K562 (cell line): ENCODE measurements around the gene DDHD1. TPM values are rescaled to one million over a fixed set of nuclear protein-coding genes. Genes with fewer than 3 reads are reported as not detected.
A peak's percentile ranks its signal among the peaks of the same experiment; 100 is the strongest.

ENCODE experiments used
- ATAC-seq: fragments of 200-7000 bp; cut with Tn5 transposase; 3 replicates; pipeline ENCODE4 v1.9.1; 2020; ENCODE audit warnings: moderate library complexity
- BruUV-seq: library from RNA; stranded (reverse); fragments of 400-500 nt; replicated peaks from 2 replicates; lab custom pipeline; 2021; lab: Mats Ljungman, UMichigan
- CTCF ChIA-PET: fragments of 300-600 bp; formaldehyde crosslinking; extraction: SDS; loops from one replicate; lab custom pipeline; 2021; ENCODE audit warnings: low intra/inter-chr PET ratio; lab: Yijun Ruan, JAX
- POLR2A ChIA-PET: fragments of 300-600, 350-650 bp; sonication (Branson Sonifier 250); formaldehyde crosslinking; extraction: SDS; loops from one replicate; lab custom pipeline; 2021; ENCODE audit warnings: antibody characterized with exemption, inconsistent platforms; lab: Yijun Ruan, JAX
- DNase-seq, 4 experiments: peaks; one replicate each; pipeline versions ENCODE4 v3.0.0 to v3.0.0-alpha.2; 2011 to 2018; ENCODE audit warnings: low spot score in 3 of 4, mixed read lengths in 3 of 4; ENCODE audit errors: extremely low read depth in 1 of 4
- FAIRE-seq: peaks from 2 replicates; lab custom pipeline; 2011; peaks lifted over from hg19 to GRCh38; lab: Jason Lieb, UNC
- H2AFZ ChIP-seq: 2 replicates; pipeline ENCODE4 v1.6.0; 2011; ENCODE audit warnings: low read depth, low read length, control low read depth, inconsistent platforms
- H3K27ac ChIP-seq: fragments of 200-600 bp; 3 replicates; pipeline ENCODE4 v1.8.0; 2011; ENCODE audit warnings: low read depth, mild to moderate bottlenecking, control low read depth, inconsistent platforms, low read length, moderate library complexity, mixed read lengths; ENCODE audit errors: extremely low read depth
- H3K27me3 ChIP-seq, 2 experiments: fragments of 300-600 bp in 1 of 2; 2 replicates in 1 of 2; 3 replicates in 1 of 2; pipeline versions ENCODE4 v1.6.0 to v1.8.0; 2011; ENCODE audit warnings: inconsistent platforms in 2 of 2, low read length in 2 of 2, mild to moderate bottlenecking in 1 of 2, mixed read lengths in 1 of 2, moderate library complexity in 1 of 2; ENCODE audit not compliant: control insufficient read depth in 2 of 2, insufficient read depth in 2 of 2
- H3K36me3 ChIP-seq: fragments of 300-600 bp; 3 replicates; pipeline ENCODE4 v1.8.0; 2011; ENCODE audit warnings: mild to moderate bottlenecking, low read length, inconsistent platforms; ENCODE audit not compliant: control insufficient read depth, insufficient read depth
- H3K4me1 ChIP-seq, 2 experiments: fragments of 200-600 bp in 1 of 2; replicated peaks in 1 of 2; 2 replicates in 1 of 2; 3 replicates in 1 of 2; pipeline versions ENCODE4 v1.5.1 to v1.8.0; 2011; ENCODE audit warnings: inconsistent platforms in 2 of 2, low read length in 2 of 2, mild to moderate bottlenecking in 1 of 2, mixed read lengths in 1 of 2, moderate library complexity in 1 of 2; ENCODE audit not compliant: control insufficient read depth in 2 of 2, insufficient read depth in 2 of 2
- H3K4me2 ChIP-seq: 2 replicates; pipeline ENCODE4 v1.6.1; 2011; ENCODE audit warnings: low read length, control low read depth, inconsistent platforms, mixed read lengths; ENCODE audit not compliant: insufficient read depth
- H3K4me3 ChIP-seq: fragments of 200-600 bp; sonication (generic), shearing (Covaris generic); 2 replicates; pipeline ENCODE4 v1.5.1; 2016; ENCODE audit warnings: control low read depth, inconsistent platforms
- H3K79me2 ChIP-seq: fragments of 200-600 bp; 3 replicates; pipeline ENCODE4 v1.8.0; 2011; ENCODE audit warnings: low read length, inconsistent platforms; ENCODE audit not compliant: control insufficient read depth, insufficient read depth
- H3K9ac ChIP-seq, 2 experiments: 2 replicates each; pipeline versions ENCODE4 v1.6.0 to v1.6.1; 2011; ENCODE audit warnings: low read depth in 2 of 2, low read length in 2 of 2, control low read depth in 1 of 2, inconsistent platforms in 1 of 2, mild to moderate bottlenecking in 1 of 2, mixed read lengths in 1 of 2; ENCODE audit not compliant: insufficient read depth in 1 of 2
- H3K9me1 ChIP-seq: one replicate; pipeline ENCODE4 v1.6.0; 2011; ENCODE audit warnings: inconsistent platforms, mild to moderate bottlenecking, low read length, moderate library complexity; ENCODE audit not compliant: control insufficient read depth, insufficient read depth
- H3K9me3 ChIP-seq: replicated peaks from 2 replicates; pipeline ENCODE4 v1.5.1; 2011; ENCODE audit warnings: low read depth, low read length, inconsistent platforms; ENCODE audit not compliant: control insufficient read depth, insufficient read depth
- H4K20me1 ChIP-seq: replicated peaks from 2 replicates; pipeline ENCODE4 v1.6.1; 2011; ENCODE audit warnings: low read length, inconsistent platforms, mixed read lengths; ENCODE audit not compliant: control insufficient read depth, insufficient read depth
- CBFA2T3 ChIP-seq: fragments of 450-650 bp; IDR thresholded peaks from 2 replicates; pipeline ENCODE4 v1.6.1; 2017
- ERF ChIP-seq: fragments of 450-650 bp; formaldehyde crosslinking; IDR thresholded peaks from 2 replicates; pipeline ENCODE4 v1.4.0; 2020; ENCODE audit warnings: mild to moderate bottlenecking, mixed read lengths
- EWSR1 ChIP-seq: fragments of 450-650 bp; IDR thresholded peaks from 2 replicates; pipeline ENCODE4 v1.6.1; 2018; ENCODE audit warnings: borderline replicate concordance, mild to moderate bottlenecking, low read depth, moderate library complexity; ENCODE audit not compliant: partially characterized antibody
- FOXK1 ChIP-seq: sonication (generic); formaldehyde crosslinking; IDR thresholded peaks from 2 replicates; pipeline ENCODE4 v1.8.0; 2022; ENCODE audit warnings: missing genetic modification reagents, mild to moderate bottlenecking, borderline replicate concordance
- HNRNPH1 ChIP-seq: fragments of 200-400 bp; formaldehyde crosslinking; optimal IDR thresholded peaks from 2 replicates; pipeline ENCODE3; 2017; ENCODE audit warnings: low read depth, mild to moderate bottlenecking, low read length, moderate library complexity
- LCOR ChIP-seq: sonication (generic); formaldehyde crosslinking; IDR thresholded peaks from 2 replicates; pipeline ENCODE4 v1.8.0; 2022; ENCODE audit warnings: mild to moderate bottlenecking, missing genetic modification reagents
- NFIC ChIP-seq: fragments of 450-650 bp; IDR thresholded peaks from 2 replicates; pipeline ENCODE4 v1.6.1; 2017; ENCODE audit warnings: mild to moderate bottlenecking, inconsistent platforms
- RNF2 ChIP-seq: sonication (generic); IDR thresholded peaks from 2 replicates; pipeline ENCODE4 v1.6.1; 2016
- SLC30A9 ChIP-seq: fragments of 250-450 bp; sonication (Bioruptor Pico); IDR thresholded peaks from 2 replicates; pipeline ENCODE4 v1.8.0; 2022; ENCODE audit warnings: mild to moderate bottlenecking, moderate library complexity
- SPI1 ChIP-seq: IDR thresholded peaks from 2 replicates; pipeline ENCODE4 v1.6.1; 2011; ENCODE audit warnings: low read depth, low read length, control low read depth, borderline replicate concordance
- TSC22D4 ChIP-seq: fragments of 450-650 bp; IDR thresholded peaks from 2 replicates; pipeline ENCODE4 v1.6.1; 2016; ENCODE audit warnings: missing genetic modification characterization, missing biosample characterization, control low read depth
- ZEB2 ChIP-seq: fragments of 450-650 bp; IDR thresholded peaks from 2 replicates; pipeline ENCODE4 v1.6.1; 2016
- ZNF197 ChIP-seq: fragments of 200-800 bp; sonication (Bioruptor generic); IDR thresholded peaks from 2 replicates; pipeline ENCODE4 v1.6.1; 2016; ENCODE audit warnings: low read depth, missing genetic modification characterization, missing compliant biosample characterization
- WGBS: fragments of 100-300 bp; shearing (Covaris generic); methylation state at CpG from one replicate; pipeline ENCODE4 v1.1.6; 2016; ENCODE audit warnings: low coverage, mixed read lengths; ENCODE audit not compliant: insufficient coverage; ENCODE audit errors: missing lambda C conversion rate; 5-methylcytosine and 5-hydroxymethylcytosine counted together
- in situ Hi-C: fragments of 300-500 bp; cut with MboI; formaldehyde crosslinking; loops from 4 replicates; pipeline ENCODE4 v1.15.0; 2018; ENCODE audit warnings: inconsistent platforms, mixed read lengths
- intact Hi-C: fragments of 100-400 bp; cut with micrococcal nuclease; formaldehyde crosslinking; loops from 2 replicates; pipeline ENCODE4 v1.14.2; 2022
- polyA plus RNA-seq, 8 experiments: library from polyadenylated mRNA; depleted of rRNA in 4 of 8; stranded (reverse) in 5 of 8; unstranded in 3 of 8; fragments of >200 nt; fragmentation: Nextera tagmentation in 2 of 8; fragmentation: Illumina TruSeq in 1 of 8; extraction: Ambion mirVana in 2 of 8; extraction: Trizol in 1 of 8; gene quantifications; 2 replicates each; pipeline versions ENCODE4 v1.2.1 to v1.2.3, GENCODE V29; 2011 to 2014; ENCODE audit warnings: inconsistent platforms in 1 of 8, missing spikeins in 1 of 8
- total RNA-seq, 7 experiments: library from RNA; depleted of rRNA in 6 of 7; stranded (reverse); fragments of >200 nt in 6 of 7; fragmentation: Illumina TruSeq in 2 of 7; extraction: Trizol in 2 of 7; gene quantifications; 2 replicates each; pipeline versions ENCODE4 v1.2.1 to v1.2.3, GENCODE V29; 2011 to 2021; ENCODE audit warnings: low replicate concordance in 1 of 7
- TF ChIP-seq, protein P1 (sequence below): fragments of 250-450 bp; sonication (Bioruptor Pico); IDR thresholded peaks from 2 replicates; pipeline ENCODE4 v1.9.0; 2021; ENCODE audit warnings: mild to moderate bottlenecking, inconsistent platforms
- TF ChIP-seq, protein P2 (sequence below): sonication (generic); formaldehyde crosslinking; IDR thresholded peaks from 2 replicates; pipeline ENCODE4 v1.4.0; 2020; ENCODE audit warnings: mild to moderate bottlenecking, missing genetic modification reagents

The DDHD1 gene
- total and polyA plus RNA-seq, 9 of the 15 experiments (the other 6 are each of a cell fraction or from before 2014, with no cell fraction given), result 1.2 to 12.3 (median 5.0) TPM

DNA sequence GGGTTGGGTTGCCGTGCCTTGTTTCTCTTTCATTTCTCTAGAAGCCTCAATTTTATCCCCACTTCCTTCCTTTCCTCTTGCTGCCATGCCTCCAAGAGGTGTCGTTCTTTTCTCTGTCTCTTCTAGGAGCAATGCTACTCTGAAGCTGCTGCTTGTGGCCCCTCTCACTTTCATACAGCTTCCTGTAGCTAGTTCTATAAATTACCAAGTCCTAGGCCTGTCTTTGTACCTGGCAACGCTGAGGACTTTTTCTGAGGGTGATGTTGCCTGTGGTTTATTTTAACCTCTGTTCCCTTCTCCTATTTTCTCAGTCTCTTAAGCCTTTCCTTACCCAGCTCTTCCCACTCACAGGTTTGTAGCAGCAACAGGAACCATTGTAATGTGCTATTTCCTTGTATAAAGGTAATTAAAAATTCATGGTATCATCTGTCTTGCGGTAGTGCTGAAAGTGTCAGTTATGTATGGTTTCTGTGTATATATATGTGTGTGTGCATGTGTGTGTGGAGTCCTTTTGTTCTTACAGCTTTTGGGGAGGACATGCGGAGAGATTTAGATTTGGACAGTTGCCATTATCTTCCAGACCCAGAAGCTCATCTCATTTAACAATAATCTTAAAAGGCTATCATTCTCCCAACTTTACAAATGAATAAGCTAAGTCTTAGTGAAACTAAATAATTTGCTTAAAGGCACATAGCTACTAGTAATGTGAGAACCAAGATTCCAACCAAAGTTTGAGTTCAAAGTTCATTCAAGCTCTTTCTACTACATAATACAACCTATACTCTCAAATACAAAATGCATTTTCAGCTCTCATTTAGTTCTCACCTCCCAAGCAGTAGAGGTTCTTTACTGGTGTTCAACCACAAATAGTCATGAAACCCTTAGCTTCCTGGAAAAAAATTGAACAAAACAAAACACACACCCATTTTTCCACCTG, 43.8 kb downstream of the DDHD1 start:
- intact Hi-C loops, result loop anchor here (5.0 kb wide), 1 partner anchor 43 kb away; the partner anchor contains the start of gene DDHD1
- H3K4me2 ChIP-seq, result peak overlapping the region; percentile 56
- H3K4me3 ChIP-seq, result no peak overlapping the region
- TF ChIP-seq CBFA2T3 (peak; percentile 11; the same call in 1 of the 2 replicates), RNF2 (no peak), FOXK1 (CRISPR knock-in tag) (no peak), ZNF197 (CRISPR knock-in tag) (no peak), TSC22D4 (no peak), SLC30A9 (CRISPR knock-in tag) (no peak), ZEB2 (no peak), NFIC (peak; percentile 53), EWSR1 (no peak), LCOR (no peak), SPI1 (0 out of 2 replicates have a peak, but pooled peaks have one; percentile 6), HNRNPH1 (no peak), ERF (CRISPR knock-in tag) (no peak)
- TF ChIP-seq, protein P1, sequence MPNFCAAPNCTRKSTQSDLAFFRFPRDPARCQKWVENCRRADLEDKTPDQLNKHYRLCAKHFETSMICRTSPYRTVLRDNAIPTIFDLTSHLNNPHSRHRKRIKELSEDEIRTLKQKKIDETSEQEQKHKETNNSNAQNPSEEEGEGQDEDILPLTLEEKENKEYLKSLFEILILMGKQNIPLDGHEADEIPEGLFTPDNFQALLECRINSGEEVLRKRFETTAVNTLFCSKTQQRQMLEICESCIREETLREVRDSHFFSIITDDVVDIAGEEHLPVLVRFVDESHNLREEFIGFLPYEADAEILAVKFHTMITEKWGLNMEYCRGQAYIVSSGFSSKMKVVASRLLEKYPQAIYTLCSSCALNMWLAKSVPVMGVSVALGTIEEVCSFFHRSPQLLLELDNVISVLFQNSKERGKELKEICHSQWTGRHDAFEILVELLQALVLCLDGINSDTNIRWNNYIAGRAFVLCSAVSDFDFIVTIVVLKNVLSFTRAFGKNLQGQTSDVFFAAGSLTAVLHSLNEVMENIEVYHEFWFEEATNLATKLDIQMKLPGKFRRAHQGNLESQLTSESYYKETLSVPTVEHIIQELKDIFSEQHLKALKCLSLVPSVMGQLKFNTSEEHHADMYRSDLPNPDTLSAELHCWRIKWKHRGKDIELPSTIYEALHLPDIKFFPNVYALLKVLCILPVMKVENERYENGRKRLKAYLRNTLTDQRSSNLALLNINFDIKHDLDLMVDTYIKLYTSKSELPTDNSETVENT (CRISPR knock-in tag), result no peak
- TF ChIP-seq, protein P2, sequence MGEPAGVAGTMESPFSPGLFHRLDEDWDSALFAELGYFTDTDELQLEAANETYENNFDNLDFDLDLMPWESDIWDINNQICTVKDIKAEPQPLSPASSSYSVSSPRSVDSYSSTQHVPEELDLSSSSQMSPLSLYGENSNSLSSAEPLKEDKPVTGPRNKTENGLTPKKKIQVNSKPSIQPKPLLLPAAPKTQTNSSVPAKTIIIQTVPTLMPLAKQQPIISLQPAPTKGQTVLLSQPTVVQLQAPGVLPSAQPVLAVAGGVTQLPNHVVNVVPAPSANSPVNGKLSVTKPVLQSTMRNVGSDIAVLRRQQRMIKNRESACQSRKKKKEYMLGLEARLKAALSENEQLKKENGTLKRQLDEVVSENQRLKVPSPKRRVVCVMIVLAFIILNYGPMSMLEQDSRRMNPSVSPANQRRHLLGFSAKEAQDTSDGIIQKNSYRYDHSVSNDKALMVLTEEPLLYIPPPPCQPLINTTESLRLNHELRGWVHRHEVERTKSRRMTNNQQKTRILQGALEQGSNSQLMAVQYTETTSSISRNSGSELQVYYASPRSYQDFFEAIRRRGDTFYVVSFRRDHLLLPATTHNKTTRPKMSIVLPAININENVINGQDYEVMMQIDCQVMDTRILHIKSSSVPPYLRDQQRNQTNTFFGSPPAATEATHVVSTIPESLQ (CRISPR knock-in tag), result no peak
- FAIRE-seq (no peak), DNase-seq (peak in 2 of 4 experiments; percentile 8 to 14), ATAC-seq (peak; percentile 59)
- peaks cover 21% of the 10 kb centered on the region; the same call in 2 of the 3 replicates for H3K79me2 ChIP-seq
- peak overlapping the region; percentile 43 for H3K27ac ChIP-seq
- H3K9me3 ChIP-seq, result no peaks in the 10 kb centered on the region
- peaks cover 4% of the 10 kb centered on the region for H4K20me1 ChIP-seq
- 0 out of 4 replicates have a peak overlapping the region, but pooled peaks of 1 of the 2 experiments have one; percentile 38 for H3K9ac ChIP-seq
- ChIA-PET POLR2A (interaction anchor here (0.6 to 1.1 kb wide), 3 partner anchors 10 to 54 kb away, joined by 3 to 4 read pairs (median 3); no protein-coding TSS in a partner anchor), CTCF (no interaction called here)
- no TSS peak for BruUV-seq
- in situ Hi-C loops, result no loop called here
- H3K36me3 ChIP-seq, result no peaks in the 10 kb centered on the region
- H3K9me1 ChIP-seq, result no peaks in the 10 kb centered on the region
- H3K4me1 ChIP-seq, result peaks cover 0 to 7% of the 10 kb centered on the region in 2 experiments; a peak in 3 of 5 replicates
- WGBS, result 11% methylated on average over 4 of the region's 5 CpGs
- H3K27me3 ChIP-seq, result no peaks in the 10 kb centered on the region
- H2AFZ ChIP-seq, result peak overlapping the region; percentile 50; the same call in 1 of the 2 replicates
